ENCODE results near the gene ADRB2.

GRCh38 chr5:148844433-148845280 lies 18.2 kb downstream of the ADRB2 start:
- TF ChIP-seq, protein P1, sequence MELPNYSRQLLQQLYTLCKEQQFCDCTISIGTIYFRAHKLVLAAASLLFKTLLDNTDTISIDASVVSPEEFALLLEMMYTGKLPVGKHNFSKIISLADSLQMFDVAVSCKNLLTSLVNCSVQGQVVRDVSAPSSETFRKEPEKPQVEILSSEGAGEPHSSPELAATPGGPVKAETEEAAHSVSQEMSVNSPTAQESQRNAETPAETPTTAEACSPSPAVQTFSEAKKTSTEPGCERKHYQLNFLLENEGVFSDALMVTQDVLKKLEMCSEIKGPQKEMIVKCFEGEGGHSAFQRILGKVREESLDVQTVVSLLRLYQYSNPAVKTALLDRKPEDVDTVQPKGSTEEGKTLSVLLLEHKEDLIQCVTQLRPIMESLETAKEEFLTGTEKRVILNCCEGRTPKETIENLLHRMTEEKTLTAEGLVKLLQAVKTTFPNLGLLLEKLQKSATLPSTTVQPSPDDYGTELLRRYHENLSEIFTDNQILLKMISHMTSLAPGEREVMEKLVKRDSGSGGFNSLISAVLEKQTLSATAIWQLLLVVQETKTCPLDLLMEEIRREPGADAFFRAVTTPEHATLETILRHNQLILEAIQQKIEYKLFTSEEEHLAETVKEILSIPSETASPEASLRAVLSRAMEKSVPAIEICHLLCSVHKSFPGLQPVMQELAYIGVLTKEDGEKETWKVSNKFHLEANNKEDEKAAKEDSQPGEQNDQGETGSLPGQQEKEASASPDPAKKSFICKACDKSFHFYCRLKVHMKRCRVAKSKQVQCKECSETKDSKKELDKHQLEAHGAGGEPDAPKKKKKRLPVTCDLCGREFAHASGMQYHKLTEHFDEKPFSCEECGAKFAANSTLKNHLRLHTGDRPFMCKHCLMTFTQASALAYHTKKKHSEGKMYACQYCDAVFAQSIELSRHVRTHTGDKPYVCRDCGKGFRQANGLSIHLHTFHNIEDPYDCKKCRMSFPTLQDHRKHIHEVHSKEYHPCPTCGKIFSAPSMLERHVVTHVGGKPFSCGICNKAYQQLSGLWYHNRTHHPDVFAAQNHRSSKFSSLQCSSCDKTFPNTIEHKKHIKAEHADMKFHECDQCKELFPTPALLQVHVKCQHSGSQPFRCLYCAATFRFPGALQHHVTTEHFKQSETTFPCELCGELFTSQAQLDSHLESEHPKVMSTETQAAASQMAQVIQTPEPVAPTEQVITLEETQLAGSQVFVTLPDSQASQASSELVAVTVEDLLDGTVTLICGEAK (IDR thresholded peaks at IDR 0.05; ENCODE audit: borderline replicate concordance), result no peak
- TF ChIP-seq POLR2A (IDR thresholded peaks at IDR 0.05; ENCODE audit: low read depth, low read length) (no peak), TAF1 (IDR thresholded peaks at IDR 0.05; ENCODE audit: borderline replicate concordance, low read depth, low read length) (no peak), JUNB (IDR thresholded peaks at IDR 0.05) (no peak), EP300 (IDR thresholded peaks at IDR 0.05; ENCODE audit: borderline replicate concordance in 1 of 2, control insufficient read depth in 1 of 2, low read depth in 2 of 2, low read length in 2 of 2) (no peak), RFX5 (IDR thresholded peaks at IDR 0.05; ENCODE audit: low read depth, low read length) (no peak), ZNF274 (IDR thresholded peaks at IDR 0.05; ENCODE audit: insufficient read depth, insufficient read length) (no peak), RELA (IDR thresholded peaks at IDR 0.05; ENCODE audit: borderline replicate concordance, partially characterized antibody) (no peak), IRF3 (IDR thresholded peaks at IDR 0.05) (no peak), MTA3 (IDR thresholded peaks at IDR 0.05; ENCODE audit: borderline replicate concordance, low read length) (no peak), RB1 (IDR thresholded peaks at IDR 0.05; ENCODE audit: borderline replicate concordance) (no peak), SUZ12 (IDR thresholded peaks at IDR 0.05; ENCODE audit: unreplicated experiment) (no peak)
- TF ChIP-seq, protein P2, sequence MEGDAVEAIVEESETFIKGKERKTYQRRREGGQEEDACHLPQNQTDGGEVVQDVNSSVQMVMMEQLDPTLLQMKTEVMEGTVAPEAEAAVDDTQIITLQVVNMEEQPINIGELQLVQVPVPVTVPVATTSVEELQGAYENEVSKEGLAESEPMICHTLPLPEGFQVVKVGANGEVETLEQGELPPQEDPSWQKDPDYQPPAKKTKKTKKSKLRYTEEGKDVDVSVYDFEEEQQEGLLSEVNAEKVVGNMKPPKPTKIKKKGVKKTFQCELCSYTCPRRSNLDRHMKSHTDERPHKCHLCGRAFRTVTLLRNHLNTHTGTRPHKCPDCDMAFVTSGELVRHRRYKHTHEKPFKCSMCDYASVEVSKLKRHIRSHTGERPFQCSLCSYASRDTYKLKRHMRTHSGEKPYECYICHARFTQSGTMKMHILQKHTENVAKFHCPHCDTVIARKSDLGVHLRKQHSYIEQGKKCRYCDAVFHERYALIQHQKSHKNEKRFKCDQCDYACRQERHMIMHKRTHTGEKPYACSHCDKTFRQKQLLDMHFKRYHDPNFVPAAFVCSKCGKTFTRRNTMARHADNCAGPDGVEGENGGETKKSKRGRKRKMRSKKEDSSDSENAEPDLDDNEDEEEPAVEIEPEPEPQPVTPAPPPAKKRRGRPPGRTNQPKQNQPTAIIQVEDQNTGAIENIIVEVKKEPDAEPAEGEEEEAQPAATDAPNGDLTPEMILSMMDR (IDR thresholded peaks at IDR 0.05 in 2 of 3, conservative IDR thresholded peaks at IDR 0.05 in 1 of 3; ENCODE audit: control insufficient read depth in 2 of 3, extremely low read depth in 1 of 3, insufficient read depth in 1 of 3, low read depth in 3 of 3, low read length in 3 of 3), result no peak

All from GM12878 (cell line).